ENCODE data around the gene HIP1R.
"Not testable (repeated sequence)": the region's sequence is repeated elsewhere in the genome, so short reads cannot be mapped to it uniquely, and the experiment has no call there.

The HIP1R gene

DNA sequence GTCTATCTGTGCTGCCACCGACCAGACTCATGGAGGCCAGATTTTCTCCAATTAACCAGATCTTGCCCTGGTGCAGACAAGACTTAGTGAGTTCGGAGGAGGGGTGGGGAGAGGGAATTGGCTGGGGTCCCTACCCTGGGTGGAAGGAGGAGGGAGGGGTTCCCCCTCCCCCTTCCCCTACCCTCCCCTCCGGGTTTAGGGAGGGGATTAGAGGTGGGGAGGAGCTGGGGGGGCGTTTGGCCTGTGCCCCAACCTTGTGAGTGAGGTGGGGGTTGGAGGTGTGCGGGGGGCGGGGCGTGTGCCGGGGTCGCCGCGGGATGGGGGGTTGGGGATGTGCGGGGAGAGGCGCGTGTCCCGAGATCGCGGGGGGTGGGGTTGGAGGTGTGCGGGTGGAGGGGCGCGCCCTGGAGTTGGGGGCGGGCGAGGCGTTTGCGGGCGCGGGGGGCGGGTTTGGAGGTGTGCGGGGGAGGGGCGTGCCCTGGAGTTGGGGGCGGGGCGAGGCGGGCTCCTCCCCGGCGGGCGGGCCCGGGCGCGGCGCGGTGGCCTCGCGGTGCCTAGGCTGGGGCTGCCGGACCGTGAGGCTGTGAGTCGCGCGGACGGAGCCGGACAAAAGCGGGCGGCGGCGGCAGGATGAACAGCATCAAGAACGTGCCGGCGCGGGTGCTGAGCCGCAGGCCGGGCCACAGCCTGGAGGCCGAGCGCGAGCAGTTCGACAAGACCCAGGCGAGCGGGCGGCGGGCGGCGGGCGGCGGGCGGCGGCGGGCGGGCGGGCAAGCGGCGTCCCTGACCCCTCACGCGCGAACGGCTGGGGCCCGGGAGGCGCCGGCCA, at the start of gene HIP1R:
HIP1R (plus strand) TSS at position 537 of the 829 bp plus-strand sequence; CDS start at position 631, 94 bp downstream.
- DNase-seq (ENCODE audit: low spot score), result peak; percentile 70

DNA sequence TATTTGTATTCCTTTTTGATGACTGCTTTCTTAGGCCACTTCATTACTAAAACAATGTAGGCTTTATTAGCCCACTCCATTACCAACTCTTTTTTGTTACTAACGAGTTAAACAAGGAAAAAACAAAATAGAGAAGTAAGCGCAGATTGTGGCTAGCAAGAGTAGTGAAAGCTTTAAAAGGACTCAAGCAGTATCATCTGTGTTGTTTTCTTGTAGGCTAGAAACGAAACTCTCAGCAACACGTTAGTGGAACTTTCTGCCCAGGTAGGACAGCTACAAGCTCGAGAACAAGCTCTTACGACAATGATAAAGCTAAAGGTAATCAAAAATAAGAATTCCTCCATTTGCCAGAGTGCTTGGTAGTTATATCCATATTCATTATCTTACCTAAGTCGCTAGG, 49.8 kb upstream of the HIP1R start:
- DNase-seq (ENCODE audit: low spot score), result no peak

DNA sequence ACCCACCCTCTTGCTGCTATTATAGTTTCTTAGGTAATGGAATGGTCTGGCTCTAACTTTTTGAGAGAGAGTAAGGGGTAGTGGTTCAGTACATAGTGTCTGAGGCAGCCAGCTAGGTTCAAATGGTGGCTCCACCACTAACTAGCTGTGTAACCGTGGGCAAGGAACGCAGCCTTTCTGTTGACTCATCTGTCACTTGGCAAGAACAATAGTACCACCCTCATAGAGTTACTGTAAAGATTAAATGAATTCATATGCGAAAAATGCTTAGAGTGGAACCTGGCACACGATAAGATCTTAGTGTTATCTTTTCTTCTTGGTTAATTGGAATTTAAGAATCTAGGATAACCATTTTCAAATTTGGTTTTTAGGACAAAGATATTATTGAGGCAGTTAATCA, 46.9 kb upstream of the HIP1R start:
- no peak for DNase-seq (ENCODE audit: low spot score)

- DNase-seq (ENCODE audit: low spot score), result no peak
Observed at GRCh38 chr12:122789637-122790036, 45.6 kb upstream of the HIP1R start.

DNA sequence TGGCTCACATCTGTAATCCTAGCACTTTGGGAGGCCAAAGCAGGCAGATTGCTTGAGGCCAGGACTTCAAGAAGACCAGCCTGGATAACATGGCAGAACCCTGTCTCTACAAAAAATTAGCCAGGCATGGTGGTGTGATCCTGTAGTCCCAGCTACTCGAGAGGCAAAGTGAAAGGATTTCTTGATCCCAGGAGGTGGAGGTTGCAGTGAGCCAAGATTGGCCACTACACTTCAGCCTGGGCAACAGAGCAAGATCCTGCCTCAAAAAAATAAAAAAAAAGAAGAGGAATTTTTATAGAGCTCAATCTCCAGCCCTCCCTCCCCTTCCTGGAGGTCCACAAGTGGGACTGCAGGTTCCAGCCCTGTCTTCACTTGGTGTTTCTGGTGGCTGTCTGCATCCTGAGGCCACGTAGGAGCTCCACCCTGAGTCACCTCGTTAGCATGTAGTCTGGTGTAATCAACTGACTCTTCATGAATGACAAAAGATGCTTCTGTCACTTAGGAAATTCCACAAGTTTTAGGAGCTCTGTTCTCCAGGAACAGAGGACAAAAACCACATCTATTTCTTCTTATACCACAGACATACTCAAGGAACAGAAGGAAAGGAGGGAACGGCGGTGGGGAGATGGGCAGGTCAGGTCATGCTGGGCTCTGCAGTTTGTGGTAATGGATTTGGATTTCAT, 44.7 kb upstream of the HIP1R start:
- no peak for DNase-seq (ENCODE audit: low spot score)

GRCh38 chr12:122793685-122794106, 41.6 kb upstream of the HIP1R start:
- DNase-seq (ENCODE audit: low spot score), result peak; percentile 82

- DNase-seq (ENCODE audit: low spot score), result no peak
Observed at GRCh38 chr12:122795807-122796206, 39.5 kb upstream of the HIP1R start.

DNA sequence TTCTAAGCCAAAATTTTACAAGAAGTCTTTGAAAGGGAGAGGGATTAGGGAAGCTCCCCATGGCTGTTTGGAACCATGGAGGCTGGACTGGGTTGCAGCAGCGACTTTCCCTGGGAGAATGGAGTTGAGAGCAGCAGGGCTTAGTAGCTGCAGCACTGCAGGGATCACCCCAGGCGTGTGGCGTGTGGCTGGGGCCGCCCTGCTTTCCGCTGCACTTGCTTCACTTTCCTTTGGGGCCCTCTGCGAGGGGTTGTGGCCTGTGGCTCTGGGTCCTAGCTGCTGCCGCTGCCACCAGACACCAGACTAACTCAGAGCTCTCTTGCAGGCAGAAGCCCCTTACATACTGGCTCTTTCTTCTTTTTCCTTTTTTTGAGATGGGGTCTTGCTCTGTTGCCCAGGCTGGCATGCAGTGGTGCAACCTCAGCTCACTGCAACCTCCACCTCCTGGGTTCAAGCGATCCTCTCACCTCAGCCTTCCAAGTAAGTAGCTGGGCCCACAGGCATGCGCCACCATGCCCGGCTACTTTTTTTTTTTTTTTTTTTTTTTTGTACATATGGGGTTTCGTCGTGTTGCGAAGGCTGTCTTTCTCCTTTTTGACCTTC, 35.5 kb upstream of the HIP1R start:
- DNase-seq (ENCODE audit: low spot score), result no peak

DNA sequence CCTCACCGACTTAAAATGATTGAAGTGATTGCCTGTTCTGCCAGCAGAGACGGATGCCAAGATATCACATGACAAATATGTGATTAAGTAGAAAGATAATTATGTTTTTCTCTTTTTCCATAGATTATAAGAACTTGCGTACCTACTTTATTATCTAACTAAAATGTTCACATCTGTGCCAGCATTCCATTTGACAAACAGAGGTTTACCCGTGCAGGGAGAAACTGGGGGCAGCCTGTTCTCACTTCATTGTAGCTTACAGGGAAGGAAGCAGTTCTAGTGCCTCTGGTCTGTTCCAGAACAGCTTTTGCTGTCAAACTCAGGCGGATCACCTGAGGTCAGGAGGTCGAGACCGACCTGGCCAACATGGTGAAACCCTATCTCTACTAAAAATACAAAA, 31.3 kb upstream of the HIP1R start:
- DNase-seq (ENCODE audit: low spot score), result no peak

GRCh38 chr12:122804957-122805356, 30.3 kb upstream of the HIP1R start:
- not testable (repeated sequence) for DNase-seq (ENCODE audit: low spot score)

GRCh38 chr12:122807651-122808050, 27.6 kb upstream of the HIP1R start:
- DNase-seq (ENCODE audit: low spot score), result no peak

- no peak for DNase-seq (ENCODE audit: low spot score)
Observed at GRCh38 chr12:122811777-122812176, 23.5 kb upstream of the HIP1R start.

DNA sequence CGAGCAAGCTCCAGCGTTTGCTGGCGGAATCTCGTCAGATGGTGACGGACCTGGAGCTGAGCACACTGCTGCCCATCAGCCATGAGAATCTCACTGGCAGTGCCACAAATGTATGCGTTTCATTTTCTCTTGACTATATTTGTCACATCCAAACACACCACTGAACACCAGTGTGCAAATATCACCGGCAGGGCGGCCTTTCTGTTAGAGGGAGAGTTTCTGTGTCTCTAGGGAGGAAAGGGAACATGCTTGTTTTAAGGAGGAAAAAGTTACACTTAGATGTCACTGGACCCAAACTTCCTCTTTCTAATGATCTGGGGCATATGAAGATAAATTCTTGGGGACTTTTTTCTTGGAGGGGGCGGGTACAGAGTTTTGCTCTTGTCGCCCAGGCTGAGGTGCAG, 21.9 kb upstream of the HIP1R start:
- DNase-seq (ENCODE audit: low spot score), result peak; percentile 87

- no peak for DNase-seq (ENCODE audit: low spot score)
Observed at GRCh38 chr12:122819209-122819785, 16.0 kb upstream of the HIP1R start.

- DNase-seq (ENCODE audit: low spot score), result no peak
Observed at GRCh38 chr12:122820138-122820537, 15.1 kb upstream of the HIP1R start.

GRCh38 chr12:122820838-122821271, 14.4 kb upstream of the HIP1R start:
- peak; percentile 75 for DNase-seq (ENCODE audit: low spot score)

DNA sequence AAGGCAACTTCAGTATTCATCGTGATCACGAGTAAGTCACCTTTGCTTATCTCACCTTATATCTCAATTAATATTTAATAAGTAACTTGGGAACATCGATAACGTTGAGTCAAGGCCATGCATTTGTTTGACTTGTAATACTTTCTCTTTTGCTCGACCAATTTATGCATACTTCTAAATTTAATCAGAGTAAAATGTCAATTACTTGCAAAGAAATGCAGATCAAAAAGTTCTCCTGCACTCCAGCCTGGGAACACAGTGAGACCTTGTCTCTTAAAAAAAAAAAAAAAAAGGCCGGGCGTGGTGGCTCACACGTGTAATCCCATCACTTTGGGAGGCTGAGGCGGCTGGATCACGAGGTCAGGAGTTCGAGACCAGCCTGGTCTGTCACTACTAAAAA, 11.8 kb upstream of the HIP1R start:
- no peak for DNase-seq (ENCODE audit: low spot score)

- peak; percentile 47 for DNase-seq (ENCODE audit: low spot score)
Observed at GRCh38 chr12:122825773-122826724, 9.2 kb upstream of the HIP1R start.

- DNase-seq (ENCODE audit: low spot score), result no peak
Observed at GRCh38 chr12:122827258-122827657, 8.0 kb upstream of the HIP1R start.

DNA sequence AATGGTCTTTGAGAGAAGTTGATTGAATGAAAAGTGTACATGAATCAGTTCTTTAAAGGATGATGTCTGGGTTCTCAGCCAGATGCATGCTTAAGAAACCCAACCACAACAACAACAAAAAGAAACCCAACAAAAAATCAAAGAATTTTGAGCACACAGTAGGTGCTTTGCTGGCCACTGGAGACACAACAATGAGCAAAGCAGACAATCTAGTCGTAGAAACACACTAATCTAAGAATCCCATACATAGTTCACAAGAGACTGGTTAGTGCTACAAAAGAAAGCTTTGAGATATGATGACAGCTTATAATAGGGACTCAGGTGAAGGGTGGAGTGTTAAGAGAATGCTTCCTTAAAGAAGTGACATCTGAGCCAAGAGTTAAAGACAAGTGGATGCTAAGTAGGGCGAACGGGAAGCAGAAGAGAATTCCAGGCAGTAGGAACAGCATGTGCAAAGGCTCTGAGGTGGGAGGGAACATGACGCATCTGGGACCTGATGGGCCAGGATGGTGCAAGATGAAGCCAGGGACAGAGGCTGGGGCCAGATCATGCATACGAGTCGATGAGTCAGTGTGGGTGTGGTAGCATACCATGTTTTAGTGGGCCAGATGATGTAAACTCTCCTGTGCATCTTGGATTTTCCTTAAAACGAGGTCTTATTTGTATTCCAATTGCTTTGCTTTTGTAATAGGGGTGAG, 4.6 kb upstream of the HIP1R start:
- DNase-seq (ENCODE audit: low spot score), result no peak

All from NAMALWA (cell line).